22Rv1 (cell line): ENCODE results near the gene AMOT.

Experiments
- ZFX ChIP-seq: fragments of 450-650 bp; IDR thresholded peaks from 2 replicates; pipeline ENCODE4 v1.6.1; 2017; ENCODE audit warnings: antibody characterized with exemption, borderline replicate concordance
- TF ChIP-seq, protein P1 (sequence below): fragments of 450-650 bp; IDR thresholded peaks from 2 replicates; pipeline ENCODE4 v1.5.1; 2017; ENCODE audit warnings: mild to moderate bottlenecking

DNA sequence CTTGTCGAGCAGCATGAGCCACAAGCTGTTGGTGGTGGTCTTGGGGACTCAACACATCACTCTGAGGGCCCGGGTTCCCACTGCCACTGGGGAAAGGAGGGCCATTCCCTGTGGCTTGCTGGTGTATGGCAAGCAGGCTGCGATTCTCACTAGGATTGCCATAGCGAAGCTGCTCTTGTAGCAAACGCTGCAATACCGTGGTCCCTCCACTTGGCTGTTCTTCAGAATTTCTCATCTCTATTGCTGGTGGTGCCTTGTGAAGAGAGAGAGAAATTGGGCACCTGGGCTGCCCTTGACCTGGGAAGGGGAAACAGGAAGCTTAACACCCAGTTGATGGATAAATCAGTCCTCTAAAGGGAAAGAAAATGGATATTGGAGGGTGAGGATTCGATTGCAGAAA is 17.7 kb downstream of the AMOT start:
- TF ChIP-seq, protein P1, sequence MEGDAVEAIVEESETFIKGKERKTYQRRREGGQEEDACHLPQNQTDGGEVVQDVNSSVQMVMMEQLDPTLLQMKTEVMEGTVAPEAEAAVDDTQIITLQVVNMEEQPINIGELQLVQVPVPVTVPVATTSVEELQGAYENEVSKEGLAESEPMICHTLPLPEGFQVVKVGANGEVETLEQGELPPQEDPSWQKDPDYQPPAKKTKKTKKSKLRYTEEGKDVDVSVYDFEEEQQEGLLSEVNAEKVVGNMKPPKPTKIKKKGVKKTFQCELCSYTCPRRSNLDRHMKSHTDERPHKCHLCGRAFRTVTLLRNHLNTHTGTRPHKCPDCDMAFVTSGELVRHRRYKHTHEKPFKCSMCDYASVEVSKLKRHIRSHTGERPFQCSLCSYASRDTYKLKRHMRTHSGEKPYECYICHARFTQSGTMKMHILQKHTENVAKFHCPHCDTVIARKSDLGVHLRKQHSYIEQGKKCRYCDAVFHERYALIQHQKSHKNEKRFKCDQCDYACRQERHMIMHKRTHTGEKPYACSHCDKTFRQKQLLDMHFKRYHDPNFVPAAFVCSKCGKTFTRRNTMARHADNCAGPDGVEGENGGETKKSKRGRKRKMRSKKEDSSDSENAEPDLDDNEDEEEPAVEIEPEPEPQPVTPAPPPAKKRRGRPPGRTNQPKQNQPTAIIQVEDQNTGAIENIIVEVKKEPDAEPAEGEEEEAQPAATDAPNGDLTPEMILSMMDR, result no peak
- TF ChIP-seq ZFX, result no peak
